ENCODE measurements around the gene SLCO4C1.

- TF ChIP-seq, protein P1, sequence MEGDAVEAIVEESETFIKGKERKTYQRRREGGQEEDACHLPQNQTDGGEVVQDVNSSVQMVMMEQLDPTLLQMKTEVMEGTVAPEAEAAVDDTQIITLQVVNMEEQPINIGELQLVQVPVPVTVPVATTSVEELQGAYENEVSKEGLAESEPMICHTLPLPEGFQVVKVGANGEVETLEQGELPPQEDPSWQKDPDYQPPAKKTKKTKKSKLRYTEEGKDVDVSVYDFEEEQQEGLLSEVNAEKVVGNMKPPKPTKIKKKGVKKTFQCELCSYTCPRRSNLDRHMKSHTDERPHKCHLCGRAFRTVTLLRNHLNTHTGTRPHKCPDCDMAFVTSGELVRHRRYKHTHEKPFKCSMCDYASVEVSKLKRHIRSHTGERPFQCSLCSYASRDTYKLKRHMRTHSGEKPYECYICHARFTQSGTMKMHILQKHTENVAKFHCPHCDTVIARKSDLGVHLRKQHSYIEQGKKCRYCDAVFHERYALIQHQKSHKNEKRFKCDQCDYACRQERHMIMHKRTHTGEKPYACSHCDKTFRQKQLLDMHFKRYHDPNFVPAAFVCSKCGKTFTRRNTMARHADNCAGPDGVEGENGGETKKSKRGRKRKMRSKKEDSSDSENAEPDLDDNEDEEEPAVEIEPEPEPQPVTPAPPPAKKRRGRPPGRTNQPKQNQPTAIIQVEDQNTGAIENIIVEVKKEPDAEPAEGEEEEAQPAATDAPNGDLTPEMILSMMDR (IDR thresholded peaks at IDR 0.05; ENCODE audit: insufficient read depth, low read length, poor library complexity, severe bottlenecking) = no peak
- no peak for TF ChIP-seq EZH2phosphoT487 (conservative IDR thresholded peaks at IDR 0.05; ENCODE audit: low read length)
Observed at GRCh38 chr5:102296178-102296817, at the start of gene SLCO4C1.

All from SU-DHL-6 (cell line).